AG09319 (cell line): ENCODE results near the gene ARHGAP44.
"Not testable (repeated sequence)": the region's sequence is repeated elsewhere in the genome, so short reads cannot be mapped to it uniquely, and the experiment has no call there.

ENCODE experiments used
- DNase-seq: peaks from one replicate; pipeline ENCODE4 v3.0.0-alpha.2; 2010; ENCODE audit warnings: low read depth; ENCODE audit errors: extremely low read depth
- CTCF ChIP-seq: IDR thresholded peaks from 2 replicates; pipeline ENCODE4 v1.5.1; 2011; ENCODE audit warnings: low read depth, mild to moderate bottlenecking, inconsistent platforms, low read length, moderate library complexity

The ARHGAP44 gene

GRCh38 chr17:12866244-12866643 lies 76.9 kb downstream of the ARHGAP44 start:
- TF ChIP-seq CTCF, result no peak
- no peak for DNase-seq

- DNase-seq, result no peak
- TF ChIP-seq CTCF, result no peak
These were observed 78.4 kb downstream of the ARHGAP44 start for GRCh38 chr17:12867726-12868125.

- not testable (repeated sequence) for DNase-seq
These were observed 84.3 kb downstream of the ARHGAP44 start for GRCh38 chr17:12873415-12874125.

GRCh38 chr17:12877953-12878669 lies 88.8 kb downstream of the ARHGAP44 start:
- no peak for TF ChIP-seq CTCF
- DNase-seq, result no peak

- not testable (repeated sequence) for DNase-seq
These were observed 89.8 kb downstream of the ARHGAP44 start for GRCh38 chr17:12879096-12879495.

- no peak for TF ChIP-seq CTCF
- DNase-seq, result no peak
These were observed 94.2 kb downstream of the ARHGAP44 start for GRCh38 chr17:12883472-12883871.

- TF ChIP-seq CTCF, result no peak
These were observed 97.8 kb downstream of the ARHGAP44 start for GRCh38 chr17:12887088-12887487.

GRCh38 chr17:12896180-12896785 lies 107.0 kb downstream of the ARHGAP44 start:
- DNase-seq, result no peak
- no peak for TF ChIP-seq CTCF

More at GRCh38 chr17:12887088-12887487, 97.8 kb downstream of the ARHGAP44 start:
- DNase-seq, result no peak
